Retina (tissue), 1 donor: ENCODE results near the gene LILRA5.
"Not testable (repeated sequence)": the region's sequence is repeated elsewhere in the genome, so short reads cannot be mapped to it uniquely, and the experiment has no call there.

Experiments
- DNase-seq: peaks from one replicate; pipeline ENCODE4 v3.0.0-alpha.2; 2016

The LILRA5 gene

DNA sequence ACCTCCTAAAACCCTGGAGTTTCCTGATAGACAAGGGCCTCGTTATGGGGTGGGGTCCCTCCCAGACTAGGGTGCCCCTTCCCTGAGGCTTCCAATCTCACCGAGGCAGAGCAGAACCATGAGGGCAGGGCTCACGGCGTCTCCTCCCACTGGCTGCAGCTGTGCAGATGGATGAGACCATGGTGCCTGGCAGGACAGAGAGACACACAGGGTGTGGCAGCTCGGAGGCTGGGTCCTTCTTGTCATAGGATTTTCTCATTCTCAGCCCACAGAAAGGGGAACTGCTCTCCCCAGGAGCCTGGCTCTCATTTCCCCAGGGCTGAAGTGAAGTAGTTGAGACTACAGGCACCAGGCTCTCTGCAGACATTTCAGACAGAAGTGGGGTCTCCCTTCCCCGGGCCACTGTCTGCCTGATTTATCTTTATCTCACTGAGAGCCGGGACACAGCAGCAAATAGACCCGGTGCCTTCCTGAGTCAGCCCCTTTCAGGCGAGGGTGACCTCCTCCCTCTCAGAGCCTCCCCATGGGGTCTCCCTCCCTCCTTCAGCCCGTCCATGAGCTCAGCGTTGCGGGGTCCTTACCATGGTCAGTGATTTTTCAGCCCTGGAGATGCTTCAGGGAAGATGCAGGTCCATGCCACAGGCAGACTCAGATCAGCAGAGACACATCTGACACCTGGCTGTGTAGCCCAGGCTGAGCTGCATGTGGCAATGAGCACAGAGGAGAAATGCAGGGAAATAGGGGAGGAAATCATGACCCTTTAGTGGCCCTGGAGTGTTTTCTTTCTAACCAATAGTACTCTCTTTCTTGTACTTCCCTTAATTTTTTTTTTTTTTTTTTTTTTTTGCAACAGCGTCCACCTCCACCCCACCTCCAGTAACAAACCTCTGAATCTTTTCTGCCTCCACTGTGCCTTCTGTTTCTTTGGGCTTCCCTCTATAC is at the start of gene LILRA5:
TSS of gene LILRA5 (minus strand) at position 731 of the 942 bp plus-strand sequence. CDS start at position 584, 147 bp downstream.
- DNase-seq = no peak

DNA sequence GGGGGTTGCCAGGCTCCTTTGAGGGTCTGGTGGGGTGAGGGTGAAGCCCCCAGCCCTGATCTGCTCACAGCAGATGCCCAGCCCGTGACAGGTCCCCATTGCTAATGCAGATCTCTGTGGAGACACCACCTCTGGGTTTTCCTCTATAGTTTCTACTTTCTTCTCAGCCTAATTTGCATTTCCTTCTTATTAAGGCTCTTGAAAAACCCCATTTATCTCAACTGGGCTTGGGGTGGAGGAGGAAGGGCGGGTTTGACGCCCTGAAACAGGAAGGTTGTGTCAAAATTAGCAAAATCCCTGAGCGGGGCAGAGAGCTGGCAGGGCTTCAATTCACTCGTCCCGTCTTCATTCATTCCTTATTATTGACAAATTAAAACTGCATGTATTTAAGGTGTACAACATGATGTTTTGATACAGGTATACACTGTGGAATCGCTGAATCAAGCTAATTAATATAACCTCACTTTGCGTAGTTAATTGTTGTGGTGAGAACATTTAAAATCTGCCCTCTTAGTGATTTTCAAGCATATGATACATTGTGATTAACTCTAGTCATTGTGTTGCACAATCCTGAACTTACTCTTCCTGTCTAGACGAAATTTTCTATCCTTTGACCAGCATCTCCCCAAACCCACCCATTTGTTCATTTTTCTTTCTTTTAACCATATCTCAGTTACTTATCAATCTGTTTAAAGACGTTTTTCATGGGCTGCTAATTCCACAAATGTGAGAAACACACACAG is 48.9 kb upstream of the LILRA5 start:
- DNase-seq = not testable (repeated sequence)

DNA sequence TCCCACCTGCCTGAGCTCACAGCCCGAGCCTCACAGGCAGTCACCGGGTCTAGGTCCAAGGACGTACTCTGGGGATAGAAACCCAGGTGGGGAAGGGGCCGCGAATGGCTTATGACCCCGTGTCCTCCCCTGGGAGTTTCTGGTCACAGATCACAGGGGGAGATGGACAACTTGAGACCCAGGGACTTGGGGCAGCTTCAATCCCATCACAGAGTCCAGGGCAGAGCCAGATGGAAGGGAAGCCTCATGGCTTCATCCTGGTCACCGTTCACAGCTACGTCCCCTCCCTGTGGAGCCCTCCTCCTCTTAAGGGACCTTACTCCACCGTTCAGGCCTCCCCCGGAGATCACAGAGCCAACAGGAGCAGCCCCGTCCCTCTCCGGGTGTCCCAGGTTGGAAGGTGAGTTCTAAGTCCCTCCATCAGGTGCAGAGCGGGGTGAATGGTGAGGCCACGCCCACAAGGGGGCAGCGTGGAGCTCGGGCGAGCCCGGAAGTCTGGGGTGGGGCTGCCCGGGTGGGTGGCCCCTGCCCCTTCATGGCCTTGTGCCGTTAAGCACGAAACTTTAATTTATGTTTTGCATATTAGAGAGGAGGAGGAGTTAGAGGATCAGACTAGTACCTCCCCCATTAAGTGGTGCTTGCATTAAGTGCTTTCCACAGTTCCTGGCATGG is 46.3 kb upstream of the LILRA5 start:
- DNase-seq = not testable (repeated sequence)

DNA sequence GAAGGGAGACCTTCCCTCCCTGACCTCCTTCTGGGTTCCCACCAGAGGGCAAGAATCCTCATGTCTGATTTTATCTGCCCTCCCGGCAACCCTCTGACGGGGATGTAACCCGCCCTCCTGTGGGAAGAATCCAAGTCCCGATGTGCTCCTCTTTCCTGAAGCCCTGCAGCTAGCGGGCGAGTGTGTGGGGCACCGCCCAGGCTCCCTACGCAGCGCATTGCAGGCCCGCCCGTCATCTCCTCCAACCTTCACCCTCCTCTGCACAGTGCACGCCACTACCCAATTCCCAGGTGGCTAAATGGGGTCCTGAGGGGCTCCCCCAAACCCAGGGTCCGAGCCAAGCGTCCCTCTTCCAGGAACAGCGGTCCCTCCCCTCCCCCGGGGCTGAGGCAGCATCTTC is 44.4 kb upstream of the LILRA5 start:
- DNase-seq = no peak

DNA sequence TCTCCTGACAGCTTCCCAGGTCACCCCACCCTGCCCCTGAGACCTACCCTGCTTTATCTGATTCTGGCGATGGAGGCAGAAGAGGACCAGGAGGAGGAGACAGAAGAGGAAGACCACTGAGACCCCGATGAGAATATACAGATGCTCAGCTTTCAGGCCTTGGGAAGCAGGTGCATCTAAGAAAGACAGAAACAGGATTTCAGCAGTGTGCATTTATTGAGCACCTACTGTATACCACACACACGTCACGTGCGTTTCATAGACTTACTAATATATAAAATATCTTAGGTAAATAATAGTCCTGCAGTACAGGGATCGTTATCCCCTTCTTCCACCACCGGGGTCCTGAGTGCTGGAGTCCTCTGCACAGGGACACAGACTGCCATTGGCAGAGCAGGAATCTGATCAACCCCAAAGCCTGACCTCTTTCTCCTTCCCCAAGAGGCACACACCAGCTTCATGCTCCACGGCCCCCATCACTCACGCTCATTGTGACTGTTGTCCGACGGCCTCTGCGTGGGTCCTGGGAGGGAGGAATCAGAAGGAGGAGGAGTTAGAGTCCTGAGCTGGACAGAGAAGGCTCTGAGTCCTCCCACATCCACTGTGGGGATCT is 43.6 kb upstream of the LILRA5 start:
- no peak for DNase-seq

DNA sequence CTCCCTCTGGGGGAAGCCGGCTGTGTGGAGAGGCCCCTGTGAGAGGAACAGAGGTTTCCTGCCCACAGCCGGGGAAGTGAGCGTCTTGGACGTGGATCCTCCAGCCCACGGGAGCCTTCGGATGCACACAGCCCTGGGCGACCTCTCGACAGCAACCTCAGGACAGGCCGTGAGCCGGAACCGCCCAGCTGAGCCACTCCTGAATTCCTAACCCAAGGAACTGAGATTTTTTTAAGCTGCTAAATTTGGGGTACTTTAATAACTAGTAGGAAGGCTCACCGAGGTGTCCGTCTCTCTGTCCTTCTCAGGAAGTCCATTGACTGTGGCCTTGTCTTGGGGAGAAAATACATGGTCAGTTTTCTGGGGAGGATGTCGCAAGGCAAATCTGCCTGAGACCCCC is 42.7 kb upstream of the LILRA5 start:
- no peak for DNase-seq

DNA sequence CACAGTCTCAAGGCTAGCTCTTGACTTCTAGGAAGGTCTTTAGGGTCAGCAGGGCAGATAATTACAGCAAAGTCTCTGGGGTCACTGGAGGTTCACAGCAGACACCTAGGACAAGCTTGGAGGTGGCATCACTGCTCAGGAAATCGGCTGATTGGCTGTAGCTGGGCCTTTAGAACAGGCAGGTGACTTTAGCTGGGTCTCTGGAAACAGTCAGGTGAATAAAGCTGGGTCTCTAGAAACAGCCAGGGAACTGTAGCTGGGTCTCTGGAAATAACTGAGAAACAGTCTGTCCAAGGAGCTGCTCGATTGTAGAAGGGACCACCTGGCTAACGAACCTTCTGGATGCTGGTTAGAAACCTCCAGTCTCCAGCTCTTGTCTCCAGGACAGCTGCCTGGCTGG is 41.8 kb upstream of the LILRA5 start:
- no peak for DNase-seq

DNA sequence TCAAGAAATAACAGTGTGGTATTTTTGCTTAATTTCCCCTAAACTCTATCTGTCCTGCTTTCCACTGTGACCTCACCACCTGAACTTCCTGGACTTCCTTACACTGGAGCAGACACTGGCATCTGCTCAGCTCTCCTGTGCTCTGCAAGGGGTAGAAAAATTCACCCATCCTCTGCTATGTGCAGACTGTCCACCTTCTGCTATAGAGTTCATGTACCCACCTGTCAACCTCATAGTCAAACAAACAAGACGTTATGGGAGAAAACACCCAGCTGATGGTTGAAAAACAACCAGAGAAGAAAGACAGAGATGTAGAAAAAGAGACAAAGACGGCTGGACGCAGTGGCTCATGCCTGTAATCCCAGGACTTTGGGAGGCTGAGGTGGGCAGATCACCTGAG is 39.6 kb upstream of the LILRA5 start:
- DNase-seq = no peak

DNA sequence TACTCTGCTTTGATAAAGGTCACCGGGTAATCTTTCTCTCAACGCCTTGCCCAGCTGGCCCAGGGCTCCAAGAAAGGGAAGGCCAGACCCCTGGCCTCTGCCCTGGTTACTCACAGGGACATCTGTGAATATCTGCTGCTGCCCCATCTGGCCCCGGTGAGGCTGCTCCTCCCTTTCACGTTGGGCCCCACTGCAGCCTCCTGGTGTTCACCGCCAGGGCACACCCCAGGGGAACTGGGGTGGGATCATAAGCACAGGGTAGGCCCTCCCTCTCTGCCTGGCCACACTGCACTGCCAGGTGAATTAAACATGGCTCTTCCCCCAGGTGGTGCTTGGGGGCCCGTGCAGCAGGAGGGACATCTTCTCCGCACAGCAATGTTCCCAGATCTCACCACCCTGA is 39.1 kb upstream of the LILRA5 start:
- no peak for DNase-seq

DNA sequence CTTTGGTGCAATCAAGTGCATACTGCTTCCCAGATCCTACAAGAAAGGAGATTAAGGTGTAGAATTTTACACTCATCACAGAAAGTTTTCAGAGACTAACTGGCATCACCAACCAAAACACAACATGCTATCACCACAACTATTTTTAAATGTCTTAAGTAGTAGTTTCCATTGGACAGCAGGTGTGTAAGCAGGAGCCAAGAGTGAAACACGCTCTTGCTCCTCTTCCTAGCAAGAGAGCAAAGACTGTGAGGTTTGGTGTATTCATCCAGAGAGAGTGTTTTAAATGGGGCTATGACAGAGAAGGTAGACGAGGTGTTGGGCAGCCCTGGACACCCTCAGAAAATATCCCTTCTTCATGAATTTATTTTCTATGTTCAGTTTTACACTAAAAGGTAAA is 38.5 kb upstream of the LILRA5 start:
- DNase-seq = no peak

DNA sequence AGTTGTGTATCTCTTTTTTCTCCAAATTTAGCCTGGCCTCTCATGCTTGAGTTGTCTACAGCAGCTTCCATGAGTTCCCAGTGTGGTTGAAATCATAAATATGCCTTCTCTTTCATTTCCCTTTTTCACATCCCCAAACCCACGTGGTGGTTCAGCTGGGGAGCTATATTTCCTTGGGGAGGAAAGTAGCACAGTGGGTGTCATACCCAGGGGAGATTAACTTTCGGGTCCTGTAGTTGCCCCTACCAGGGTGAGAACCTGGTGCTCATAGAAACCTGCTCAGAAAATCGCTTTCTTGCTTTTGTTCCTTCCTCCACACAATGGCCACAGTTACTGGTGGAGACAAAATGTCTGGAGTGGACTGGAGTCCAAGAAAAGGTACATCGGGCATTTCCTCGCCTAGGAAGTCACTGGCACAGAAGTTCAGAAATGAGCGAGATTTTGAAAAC is 33.0 kb upstream of the LILRA5 start:
- no peak for DNase-seq

DNA sequence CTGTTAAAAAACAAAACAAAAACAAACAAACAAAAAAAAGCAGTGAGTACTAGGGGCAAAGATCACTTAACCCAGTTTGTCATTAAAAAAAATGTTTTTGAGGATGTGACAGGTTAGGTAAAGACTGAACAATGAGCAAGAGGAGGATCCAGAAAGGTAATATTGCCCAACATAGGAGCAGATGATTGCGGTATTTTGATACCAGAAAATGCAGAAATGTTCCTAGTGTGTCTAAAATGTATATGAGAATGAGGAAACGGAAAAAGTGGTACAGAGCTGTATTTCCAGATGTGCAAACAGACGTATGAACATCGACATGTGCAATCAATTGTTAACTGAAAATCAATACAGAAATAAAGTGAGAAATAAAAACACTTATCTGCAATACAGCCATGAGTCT is 30.9 kb upstream of the LILRA5 start:
- DNase-seq = no peak

DNA sequence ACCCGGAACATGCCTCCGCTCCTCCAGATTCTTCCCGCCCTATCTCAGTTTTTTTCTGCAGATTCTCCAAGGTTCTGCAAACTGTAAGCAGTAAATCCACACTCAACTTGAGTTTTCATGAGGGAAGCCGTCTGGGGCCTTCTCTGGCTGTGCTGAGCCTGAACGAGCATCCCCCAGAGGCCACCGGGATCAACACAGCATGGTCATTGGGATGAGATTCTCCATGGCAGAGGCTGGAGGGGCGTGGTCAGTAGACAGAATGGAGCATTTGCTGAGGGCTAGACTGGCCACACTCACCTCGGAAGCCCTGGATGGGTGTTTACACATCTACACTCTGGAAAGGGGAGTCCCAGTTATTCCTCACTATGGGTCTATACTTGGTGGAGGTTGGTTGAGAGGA is 28.3 kb upstream of the LILRA5 start:
- DNase-seq = no peak

DNA sequence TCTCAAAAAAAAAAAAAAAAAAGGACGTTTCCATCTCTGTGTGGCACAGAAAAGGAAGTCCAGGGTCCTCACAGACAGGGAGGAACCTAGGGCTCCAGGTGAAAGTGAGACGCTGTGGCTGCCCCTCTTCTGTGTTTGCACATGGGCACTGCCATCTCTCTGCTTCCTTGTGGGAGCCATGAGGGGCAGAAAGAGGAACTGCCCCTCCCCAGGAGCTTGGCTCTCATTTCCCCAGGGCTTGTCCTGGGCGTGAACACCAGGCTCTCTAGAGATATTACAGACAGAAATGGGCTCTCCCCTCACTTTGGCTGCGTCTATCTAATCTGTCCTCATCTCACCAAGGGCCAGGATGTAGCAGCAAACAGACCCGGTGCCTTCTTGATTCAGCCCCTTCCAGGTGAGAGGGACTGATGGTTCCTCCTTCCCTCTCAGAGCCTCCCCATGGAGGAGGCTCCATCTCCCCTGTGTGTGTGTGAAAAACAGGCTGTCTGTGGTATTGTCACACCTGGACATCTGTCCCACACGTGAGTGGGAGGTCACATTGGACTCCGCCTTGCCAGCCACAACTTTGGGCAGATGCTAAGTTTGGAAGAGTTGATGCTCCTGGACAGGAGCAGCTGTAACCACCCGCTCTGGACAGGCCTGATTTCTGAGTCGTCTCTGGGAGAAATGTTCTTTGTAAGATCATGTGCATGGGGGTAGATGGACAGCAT is 26.8 kb upstream of the LILRA5 start:
- no peak for DNase-seq

DNA sequence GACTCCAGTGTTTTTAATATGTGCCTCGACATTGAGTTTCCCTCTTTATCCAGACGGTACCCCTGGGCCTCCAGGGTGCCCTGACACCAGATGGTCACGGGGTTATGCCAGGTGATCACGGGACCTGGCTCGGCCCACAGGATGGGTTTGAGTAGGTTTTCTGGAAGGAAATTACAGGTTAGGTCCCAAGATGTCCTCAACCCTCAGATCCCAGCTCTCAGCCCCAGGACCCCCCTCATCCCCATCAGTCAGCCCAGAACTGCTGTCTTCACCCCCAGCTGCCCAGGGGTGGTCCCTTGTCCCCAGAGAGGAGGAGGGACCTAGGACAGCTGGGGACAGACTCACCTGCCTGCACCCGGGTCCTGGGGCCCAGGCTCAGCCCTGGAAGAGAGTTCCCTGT is 25.6 kb upstream of the LILRA5 start:
- no peak for DNase-seq

DNA sequence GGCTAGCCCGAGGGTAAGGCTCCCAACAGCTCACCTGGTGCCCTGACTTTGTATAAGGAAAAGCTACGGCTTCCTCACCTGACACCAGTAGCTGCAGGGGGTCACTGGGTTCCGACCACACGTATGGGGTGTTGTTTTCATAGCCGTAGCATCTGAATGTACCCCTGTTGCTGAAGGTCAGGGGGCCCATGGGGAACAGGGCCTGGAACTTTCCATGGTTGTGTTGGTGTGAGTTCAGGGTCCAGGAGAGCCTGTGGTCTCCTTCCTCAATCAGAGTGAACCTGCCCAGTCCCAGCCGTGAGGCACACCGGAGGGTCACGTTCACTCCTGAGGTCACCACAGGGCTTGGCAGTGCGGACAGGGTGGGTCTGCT is 24.9 kb upstream of the LILRA5 start:
- no peak for DNase-seq

DNA sequence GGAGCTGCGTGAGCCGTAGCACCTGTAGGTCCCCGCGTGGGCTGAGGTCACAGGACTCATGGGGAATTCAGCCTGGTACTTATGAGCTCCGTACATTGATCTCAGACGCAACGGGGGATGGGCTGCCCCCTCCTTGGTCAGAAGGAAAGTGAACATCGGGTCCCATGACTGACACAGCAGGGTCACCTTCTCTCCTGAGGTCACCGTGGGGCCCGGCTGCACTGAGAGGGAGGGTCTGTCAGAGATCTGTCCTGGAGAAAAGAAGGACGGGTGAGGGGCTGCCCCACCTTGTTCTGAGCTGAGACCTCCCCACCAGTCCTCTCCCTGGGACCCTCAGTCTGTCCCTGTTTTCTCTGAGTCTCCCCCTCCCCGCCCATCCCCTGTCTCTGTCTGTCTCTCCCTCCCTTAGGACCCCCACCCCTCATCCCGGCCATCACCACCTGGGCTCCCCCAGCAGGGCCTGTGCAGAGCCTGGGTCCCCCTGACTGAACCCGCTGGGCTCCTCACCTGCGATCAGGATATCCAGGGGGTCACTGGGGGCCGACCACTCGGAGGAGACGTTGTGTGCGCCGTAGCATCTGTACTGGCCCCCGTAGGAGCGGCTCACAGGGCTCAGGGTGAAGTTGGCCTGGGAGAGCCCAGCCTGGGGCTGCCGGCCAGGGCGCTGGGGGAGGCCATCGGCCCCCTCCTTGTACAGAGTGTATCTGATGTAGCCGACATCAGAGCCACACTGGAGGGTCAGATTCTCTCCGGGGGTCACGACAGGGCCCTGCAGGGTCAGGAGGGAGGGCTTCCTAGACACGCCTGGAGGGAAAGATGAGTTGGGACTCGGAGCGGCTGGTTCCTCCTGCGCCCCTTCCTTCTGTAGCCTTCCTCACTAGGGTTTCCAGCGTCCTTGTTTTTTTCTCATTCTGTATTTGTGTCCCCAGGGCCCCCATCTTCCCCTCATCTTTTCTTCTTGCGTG is 24.2 kb upstream of the LILRA5 start:
- no peak for DNase-seq

DNA sequence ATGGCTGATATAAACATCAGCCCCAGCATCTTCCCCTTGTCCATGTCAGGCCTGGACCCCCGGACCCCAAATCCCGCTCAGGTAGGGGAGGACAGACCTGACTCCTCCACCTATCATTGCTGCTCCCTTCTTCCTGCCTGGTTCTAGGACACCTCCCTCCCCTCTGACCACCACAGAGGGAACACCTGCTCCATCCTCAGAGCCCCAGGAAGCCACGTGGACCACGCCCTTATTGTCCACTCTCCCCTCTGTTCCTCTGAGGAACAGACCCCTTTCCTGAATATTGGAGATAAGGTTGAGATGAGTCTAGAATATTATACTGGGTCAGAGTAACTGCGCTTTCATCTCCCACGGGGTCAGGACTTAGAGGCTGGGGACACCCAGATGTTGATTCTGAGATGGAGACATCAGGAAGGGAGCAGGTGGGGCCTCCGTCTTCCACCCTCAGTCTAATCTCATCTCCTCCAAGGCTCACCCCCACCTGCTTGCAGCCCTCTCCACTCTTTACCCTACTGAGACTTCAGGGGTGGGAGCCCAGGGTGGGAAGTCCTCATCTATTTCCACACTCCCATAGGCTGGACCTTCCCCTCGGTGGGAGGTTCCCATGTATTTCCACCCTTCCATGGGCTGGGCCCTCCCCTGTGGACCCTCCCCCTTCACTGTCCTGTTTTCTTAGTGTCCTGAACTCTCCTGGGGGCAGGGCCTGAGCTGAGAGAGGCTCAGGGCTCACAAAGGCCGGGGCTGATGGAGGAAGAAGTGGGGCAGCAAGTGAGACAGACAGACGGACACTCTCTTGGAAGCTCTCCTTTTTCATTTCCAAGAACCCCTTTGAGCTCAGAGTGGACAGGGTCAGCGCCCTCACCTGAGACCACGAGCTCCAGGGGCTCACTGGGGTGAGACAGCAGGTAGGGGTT is 23.3 kb upstream of the LILRA5 start:
- DNase-seq = no peak

DNA sequence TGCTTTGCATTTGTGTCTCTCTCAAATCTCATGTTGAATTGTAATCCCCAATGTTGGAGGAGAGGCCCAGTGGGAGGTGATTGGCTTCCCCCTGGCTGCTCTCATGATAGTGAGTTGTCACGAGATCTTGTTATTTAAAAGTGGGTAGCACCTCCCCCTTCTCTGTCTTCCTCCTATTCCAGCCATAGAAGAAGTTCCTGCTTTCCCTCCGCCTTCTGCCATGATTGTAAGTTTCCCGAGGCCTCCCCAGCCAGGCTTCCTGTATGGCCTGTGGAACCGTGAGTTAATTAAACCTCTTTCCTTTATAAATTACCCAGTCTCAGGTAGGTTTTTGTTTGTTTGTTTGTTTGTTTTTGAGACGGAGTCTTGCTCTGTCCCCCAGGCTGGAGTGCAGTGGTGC is 22.2 kb upstream of the LILRA5 start:
- no peak for DNase-seq
